ENCODE data around the gene CNNM4.
A peak's percentile ranks its signal among the peaks of the same experiment; 100 is the strongest.

The CNNM4 gene

DNA sequence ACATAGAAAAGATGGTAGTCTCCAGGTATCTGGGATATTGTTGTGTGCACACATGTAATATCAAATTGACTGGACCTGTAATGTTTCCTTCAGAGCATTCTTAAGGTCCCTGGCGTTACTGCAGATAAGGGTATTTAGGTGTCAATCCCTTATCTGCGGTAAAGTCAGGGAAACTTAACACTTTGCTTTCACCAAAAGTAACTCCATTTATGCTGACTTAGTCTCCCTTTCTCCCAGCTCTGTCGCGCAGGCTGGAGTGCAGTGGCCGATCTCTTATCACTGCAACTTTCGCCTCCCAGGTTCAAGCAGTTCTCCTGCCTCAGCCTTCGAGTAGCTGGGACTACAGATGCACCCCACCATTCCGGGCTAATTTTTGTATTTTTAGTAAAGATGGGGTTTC lies 57.2 kb downstream of the CNNM4 start:
- no peaks in the 10 kb centered on the region for H3K9me2 ChIP-seq (replicated peaks; ENCODE audit: low read depth, low read length)
- H3K79me2 ChIP-seq (ENCODE audit: insufficient read depth, low read length) = peaks cover 58% of the 10 kb centered on the region
- TF ChIP-seq, protein P1, sequence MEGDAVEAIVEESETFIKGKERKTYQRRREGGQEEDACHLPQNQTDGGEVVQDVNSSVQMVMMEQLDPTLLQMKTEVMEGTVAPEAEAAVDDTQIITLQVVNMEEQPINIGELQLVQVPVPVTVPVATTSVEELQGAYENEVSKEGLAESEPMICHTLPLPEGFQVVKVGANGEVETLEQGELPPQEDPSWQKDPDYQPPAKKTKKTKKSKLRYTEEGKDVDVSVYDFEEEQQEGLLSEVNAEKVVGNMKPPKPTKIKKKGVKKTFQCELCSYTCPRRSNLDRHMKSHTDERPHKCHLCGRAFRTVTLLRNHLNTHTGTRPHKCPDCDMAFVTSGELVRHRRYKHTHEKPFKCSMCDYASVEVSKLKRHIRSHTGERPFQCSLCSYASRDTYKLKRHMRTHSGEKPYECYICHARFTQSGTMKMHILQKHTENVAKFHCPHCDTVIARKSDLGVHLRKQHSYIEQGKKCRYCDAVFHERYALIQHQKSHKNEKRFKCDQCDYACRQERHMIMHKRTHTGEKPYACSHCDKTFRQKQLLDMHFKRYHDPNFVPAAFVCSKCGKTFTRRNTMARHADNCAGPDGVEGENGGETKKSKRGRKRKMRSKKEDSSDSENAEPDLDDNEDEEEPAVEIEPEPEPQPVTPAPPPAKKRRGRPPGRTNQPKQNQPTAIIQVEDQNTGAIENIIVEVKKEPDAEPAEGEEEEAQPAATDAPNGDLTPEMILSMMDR (conservative IDR thresholded peaks at IDR 0.05; ENCODE audit: low read length) = no peak
- TF ChIP-seq EZH2phosphoT487 (IDR thresholded peaks at IDR 0.05; ENCODE audit: borderline replicate concordance) = no peak
- peak overlapping the region; percentile 99 for H3K4me2 ChIP-seq (ENCODE audit: low read depth, low read length, poor library complexity, severe bottlenecking)
- H3K9ac ChIP-seq (ENCODE audit: low read depth, low read length, poor library complexity, severe bottlenecking) = peak overlapping the region; percentile 71
- peaks cover 55% of the 10 kb centered on the region for H4K20me1 ChIP-seq (ENCODE audit: insufficient read depth, low read length, poor library complexity, severe bottlenecking)
- peak overlapping the region; percentile 85 for H3K4me3 ChIP-seq (ENCODE audit: low read length, poor library complexity, severe bottlenecking)
- H3K4me1 ChIP-seq (ENCODE audit: insufficient read depth, low read length, poor library complexity, severe bottlenecking) = peaks cover 51% of the 10 kb centered on the region
- H3K9me3 ChIP-seq (ENCODE audit: insufficient read depth, low read depth, low read length) = no peaks in the 10 kb centered on the region
- no peak overlapping the region for H2AFZ ChIP-seq (ENCODE audit: low read length)
- no peaks in the 10 kb centered on the region for H3F3A ChIP-seq (ENCODE audit: low read depth)
- peaks cover 4% of the 10 kb centered on the region; the same call in 1 of the 2 replicates for H3K36me3 ChIP-seq (ENCODE audit: insufficient read depth, low read length)
- H3K27me3 ChIP-seq (ENCODE audit: insufficient read depth, low read length, poor library complexity, severe bottlenecking) = no peaks in the 10 kb centered on the region

DNA sequence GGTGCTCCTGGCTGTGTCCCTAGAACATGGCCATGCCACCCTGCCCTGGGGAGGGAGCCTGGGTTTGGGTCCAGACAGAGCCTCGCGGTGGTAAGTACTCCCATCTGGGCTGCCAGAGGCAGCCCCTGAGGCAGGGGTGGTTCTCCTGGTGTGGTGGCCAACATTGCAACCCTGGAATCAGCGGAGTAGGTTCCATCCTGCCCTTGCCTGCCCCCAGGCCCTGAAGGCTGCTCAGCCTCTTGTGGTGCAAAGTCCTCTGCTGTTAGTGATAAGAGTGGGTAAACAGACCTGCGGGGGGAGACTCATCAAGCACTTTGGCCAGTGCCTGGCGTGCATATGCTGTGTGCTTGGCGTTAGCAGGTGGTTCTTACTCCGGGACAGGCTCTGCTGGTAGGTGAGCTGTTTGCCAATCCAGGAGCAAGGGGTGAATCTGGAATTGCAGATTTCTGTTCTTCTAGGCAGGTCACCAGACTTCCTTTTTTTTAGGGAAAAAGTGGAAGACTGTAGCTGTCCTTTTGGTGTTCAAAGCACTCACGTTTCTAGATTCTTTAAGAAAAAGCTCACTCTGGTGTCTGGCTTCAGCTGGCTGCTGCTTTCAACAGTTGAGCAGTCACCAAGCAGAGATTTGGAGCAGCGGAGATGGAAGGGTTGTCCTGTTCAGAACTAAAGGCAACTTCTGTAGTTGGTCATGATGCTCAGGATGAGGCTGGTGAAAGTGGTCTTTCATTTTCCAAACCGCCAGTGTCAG lies 58.6 kb downstream of the CNNM4 start:
- no peaks in the 10 kb centered on the region for H3K9me2 ChIP-seq (replicated peaks; ENCODE audit: low read depth, low read length)
- peak overlapping the region; percentile 85 for H3K4me3 ChIP-seq (ENCODE audit: low read length, poor library complexity, severe bottlenecking)
- H3K27me3 ChIP-seq (ENCODE audit: insufficient read depth, low read length, poor library complexity, severe bottlenecking) = no peaks in the 10 kb centered on the region
- peaks cover 11% of the 10 kb centered on the region; the same call in 1 of the 2 replicates for H3K36me3 ChIP-seq (ENCODE audit: insufficient read depth, low read length)
- peak overlapping the region; percentile 71 for H3K9ac ChIP-seq (ENCODE audit: low read depth, low read length, poor library complexity, severe bottlenecking)
- peaks cover 56% of the 10 kb centered on the region for H3K4me1 ChIP-seq (ENCODE audit: insufficient read depth, low read length, poor library complexity, severe bottlenecking)
- TF ChIP-seq EZH2phosphoT487 (IDR thresholded peaks at IDR 0.05; ENCODE audit: borderline replicate concordance) = no peak
- TF ChIP-seq, protein P1 (conservative IDR thresholded peaks at IDR 0.05; ENCODE audit: low read length) = no peak; the same call in 1 of the 2 replicates
- peaks cover 66% of the 10 kb centered on the region for H4K20me1 ChIP-seq (ENCODE audit: insufficient read depth, low read length, poor library complexity, severe bottlenecking)
- no peaks in the 10 kb centered on the region for H3F3A ChIP-seq (ENCODE audit: low read depth)
- peak overlapping the region; percentile 99 for H3K4me2 ChIP-seq (ENCODE audit: low read depth, low read length, poor library complexity, severe bottlenecking)
- no peak overlapping the region for H2AFZ ChIP-seq (ENCODE audit: low read length)
- H3K79me2 ChIP-seq (ENCODE audit: insufficient read depth, low read length) = peaks cover 70% of the 10 kb centered on the region
- H3K9me3 ChIP-seq (ENCODE audit: insufficient read depth, low read depth, low read length) = no peaks in the 10 kb centered on the region

DNA sequence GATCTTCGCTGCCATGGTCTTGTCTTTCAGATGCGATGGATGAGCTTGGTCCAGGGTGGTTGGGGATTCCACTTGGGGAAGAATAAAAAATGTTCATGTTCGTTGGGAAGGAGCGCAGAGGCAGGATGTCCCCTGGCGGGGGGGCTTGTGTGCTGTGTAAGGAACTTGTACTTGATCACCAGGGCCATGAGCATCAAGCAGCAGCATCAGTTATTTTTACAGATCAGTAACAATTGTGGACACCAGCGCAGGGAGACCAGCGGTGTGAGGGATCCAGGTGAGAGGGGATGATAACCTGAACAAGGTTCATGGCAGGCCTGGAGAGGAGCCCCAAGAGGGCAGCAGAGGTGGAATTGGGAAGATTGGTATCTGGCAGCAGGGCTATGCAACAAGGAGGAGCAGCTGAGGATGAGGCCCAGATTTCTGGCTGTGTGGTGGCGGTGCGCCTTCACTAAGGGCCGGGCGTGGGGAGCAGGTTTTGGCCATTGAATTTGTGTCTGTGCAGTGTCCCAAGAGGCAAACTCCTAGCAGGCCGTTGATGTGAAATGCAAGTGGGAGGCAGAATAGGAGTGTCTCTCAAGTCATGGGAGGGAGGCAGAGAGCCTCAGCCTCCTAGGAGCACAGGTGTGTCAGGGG lies 59.3 kb downstream of the CNNM4 start:
- H3K9me2 ChIP-seq (replicated peaks; ENCODE audit: low read depth, low read length) = no peaks in the 10 kb centered on the region
- no peaks in the 10 kb centered on the region for H3K9me3 ChIP-seq (ENCODE audit: insufficient read depth, low read depth, low read length)
- peak overlapping the region; percentile 85 for H3K4me3 ChIP-seq (ENCODE audit: low read length, poor library complexity, severe bottlenecking)
- H3K36me3 ChIP-seq (ENCODE audit: insufficient read depth, low read length) = peaks cover 18% of the 10 kb centered on the region; the same call in 1 of the 2 replicates
- H3K9ac ChIP-seq (ENCODE audit: low read depth, low read length, poor library complexity, severe bottlenecking) = peak overlapping the region; percentile 71
- peak overlapping the region; percentile 99 for H3K4me2 ChIP-seq (ENCODE audit: low read depth, low read length, poor library complexity, severe bottlenecking)
- peaks cover 75% of the 10 kb centered on the region for H3K79me2 ChIP-seq (ENCODE audit: insufficient read depth, low read length)
- TF ChIP-seq EZH2phosphoT487 (IDR thresholded peaks at IDR 0.05; ENCODE audit: borderline replicate concordance) = no peak
- TF ChIP-seq, protein P1 (conservative IDR thresholded peaks at IDR 0.05; ENCODE audit: low read length) = peak; percentile 45
- no peaks in the 10 kb centered on the region for H3F3A ChIP-seq (ENCODE audit: low read depth)
- H2AFZ ChIP-seq (ENCODE audit: low read length) = no peak overlapping the region
- peaks cover 55% of the 10 kb centered on the region for H3K4me1 ChIP-seq (ENCODE audit: insufficient read depth, low read length, poor library complexity, severe bottlenecking)
- peaks cover 71% of the 10 kb centered on the region for H4K20me1 ChIP-seq (ENCODE audit: insufficient read depth, low read length, poor library complexity, severe bottlenecking)
- no peaks in the 10 kb centered on the region for H3K27me3 ChIP-seq (ENCODE audit: insufficient read depth, low read length, poor library complexity, severe bottlenecking)

All from Loucy (cell line).